ENCODE measurements around the gene USP17L10.
"Not testable (repeated sequence)": the region's sequence is repeated elsewhere in the genome, so short reads cannot be mapped to it uniquely, and the experiment has no call there.

GRCh38 chr4:9243579-9243978 lies 33.1 kb downstream of the USP17L10 start, which contains the start of gene USP17L17:
- not testable (repeated sequence) for TF ChIP-seq FOXP2 (optimal IDR thresholded peaks at IDR 0.05; ENCODE audit: borderline replicate concordance, extremely low read depth, extremely low read length, insufficient read depth); TAF1 (IDR thresholded peaks at IDR 0.05; ENCODE audit: borderline replicate concordance, insufficient read depth, low read length); SIN3A (IDR thresholded peaks at IDR 0.05; ENCODE audit: borderline replicate concordance, insufficient read depth, low read length)

Measured in PFSK-1 (cell line).